T-helper 2 cell treated with Interferon-gamma antibody and Interleukin-4, amounts not matched to agents 5 μg/mL and 100 μg/mL, for 36 hours (primary cell): Measurements from ENCODE around the gene PDLIM5.
"Not testable (repeated sequence)": the region's sequence is repeated elsewhere in the genome, so short reads cannot be mapped to it uniquely, and the experiment has no call there.

ENCODE experiments used
- DNase-seq: peaks from one replicate; pipeline ENCODE4 v3.0.0; 2021; ENCODE audit warnings: low spot score
- H3K27ac Mint-ChIP-seq: one replicate; pipeline ENCODE4 v1.8.0; 2021; ENCODE audit warnings: mild to moderate bottlenecking, mixed read lengths
- H3K27me3 Mint-ChIP-seq: one replicate; pipeline ENCODE4 v1.8.0; 2021; ENCODE audit warnings: low read depth, mixed read lengths
- H3K36me3 Mint-ChIP-seq: one replicate; pipeline ENCODE4 v1.8.0; 2021; ENCODE audit warnings: low read depth, mixed read lengths
- H3K4me1 Mint-ChIP-seq: one replicate; pipeline ENCODE4 v1.8.0; 2021; ENCODE audit warnings: low read depth, mixed read lengths
- H3K4me3 Mint-ChIP-seq: one replicate; pipeline ENCODE4 v1.8.0; 2022; ENCODE audit warnings: mild to moderate bottlenecking, moderate library complexity, mixed read lengths
- H3K9me3 Mint-ChIP-seq: one replicate; pipeline ENCODE4 v1.8.0; 2021; ENCODE audit warnings: mixed read lengths

PDLIM5 gene

DNA sequence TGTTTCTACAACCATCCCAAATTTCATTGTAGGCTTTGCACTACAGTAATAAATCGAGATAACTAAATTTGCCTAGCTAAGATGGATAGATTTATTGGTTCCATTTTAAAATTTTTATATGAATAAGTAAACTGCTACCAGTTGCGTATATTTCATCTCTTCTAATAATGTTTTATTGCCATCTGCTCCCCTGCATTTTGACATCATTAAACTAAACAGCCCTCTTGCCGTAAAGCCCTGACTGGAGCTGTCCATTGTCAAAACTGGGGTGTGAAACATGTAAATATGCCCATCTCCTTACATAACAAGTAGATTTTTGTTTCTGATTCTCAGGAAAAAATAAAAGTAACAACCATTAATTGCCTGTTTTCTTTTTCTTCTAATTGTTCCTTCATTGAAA, 175.2 kb downstream of the PDLIM5 start:
- Mint-ChIP-seq H3K4me1 (no peaks in the 10 kb centered on the region), H3K4me3 (no peak overlapping the region), H3K27ac (no peak overlapping the region), H3K9me3 (no peaks in the 10 kb centered on the region), H3K27me3 (no peaks in the 10 kb centered on the region), H3K36me3 (no peaks in the 10 kb centered on the region)
- DNase-seq = no peak

DNA sequence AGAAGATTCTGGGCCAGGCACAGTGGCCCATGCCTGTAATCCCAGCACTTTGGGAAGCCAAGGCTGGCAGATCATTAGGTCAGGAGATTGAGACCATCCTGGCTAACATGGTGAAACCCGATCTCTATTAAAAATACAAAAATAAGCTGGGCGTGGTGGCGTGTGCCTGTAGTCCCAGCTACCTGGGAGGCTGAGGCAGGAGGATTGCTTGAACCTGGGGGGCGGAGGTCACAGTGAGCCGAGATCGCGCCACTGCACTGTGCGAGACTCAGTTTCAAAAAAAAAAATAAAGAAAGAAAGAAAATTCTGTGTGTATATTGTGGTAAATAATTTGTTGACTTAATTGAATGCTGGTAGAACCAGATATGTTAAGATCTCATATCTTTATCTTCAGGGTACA, 177.3 kb downstream of the PDLIM5 start:
- not testable (repeated sequence) for H3K27ac Mint-ChIP-seq, DNase-seq, H3K27me3 Mint-ChIP-seq, H3K4me3 Mint-ChIP-seq, H3K36me3 Mint-ChIP-seq, H3K4me1 Mint-ChIP-seq, H3K9me3 Mint-ChIP-seq

DNA sequence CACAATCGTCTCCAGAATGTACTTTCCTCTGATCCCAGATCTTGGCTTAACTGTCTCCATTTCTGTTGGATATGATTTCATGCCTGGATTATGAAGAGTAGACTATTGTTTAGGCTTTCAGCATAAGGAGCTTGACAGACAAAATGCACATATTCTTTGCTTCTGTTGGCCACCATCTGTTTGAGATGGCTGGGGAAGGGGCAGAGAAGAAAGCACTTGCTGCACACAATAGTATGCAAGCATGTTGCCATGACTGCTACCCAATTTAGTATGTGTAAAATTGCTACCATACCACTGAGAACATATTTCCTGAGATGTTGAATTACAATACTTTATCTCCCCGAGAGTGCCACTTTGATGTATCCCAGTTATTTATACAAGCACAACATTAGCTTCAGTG, 178.1 kb downstream of the PDLIM5 start:
- no peaks in the 10 kb centered on the region for H3K36me3 Mint-ChIP-seq
- H3K9me3 Mint-ChIP-seq = no peaks in the 10 kb centered on the region
- H3K4me3 Mint-ChIP-seq = no peak overlapping the region
- H3K4me1 Mint-ChIP-seq = no peaks in the 10 kb centered on the region
- H3K27me3 Mint-ChIP-seq = no peaks in the 10 kb centered on the region
- H3K27ac Mint-ChIP-seq = no peak overlapping the region
- no peak for DNase-seq

DNA sequence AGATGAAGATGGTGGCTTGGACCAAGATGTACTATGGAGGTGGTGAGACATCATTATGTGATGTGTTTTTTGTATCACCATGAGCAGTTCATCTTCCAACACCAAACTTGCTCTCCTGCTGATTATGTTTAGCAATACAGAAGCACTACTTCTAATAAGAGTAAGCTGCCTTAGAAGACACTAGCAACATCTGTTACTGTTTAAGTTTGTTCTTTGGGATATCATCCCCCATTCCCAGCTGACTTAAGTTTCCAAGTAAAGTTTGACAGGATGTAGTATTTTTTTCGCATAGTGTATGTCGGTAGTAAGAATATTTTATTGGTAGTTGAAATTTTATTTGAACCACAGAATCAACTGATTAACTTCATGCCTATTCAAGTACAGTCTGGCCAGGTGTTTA, 182.5 kb downstream of the PDLIM5 start:
- no peaks in the 10 kb centered on the region for H3K4me1 Mint-ChIP-seq
- H3K27ac Mint-ChIP-seq = no peak overlapping the region
- H3K4me3 Mint-ChIP-seq = no peak overlapping the region
- DNase-seq = no peak
- H3K27me3 Mint-ChIP-seq = no peaks in the 10 kb centered on the region
- no peaks in the 10 kb centered on the region for H3K36me3 Mint-ChIP-seq
- no peaks in the 10 kb centered on the region for H3K9me3 Mint-ChIP-seq

DNA sequence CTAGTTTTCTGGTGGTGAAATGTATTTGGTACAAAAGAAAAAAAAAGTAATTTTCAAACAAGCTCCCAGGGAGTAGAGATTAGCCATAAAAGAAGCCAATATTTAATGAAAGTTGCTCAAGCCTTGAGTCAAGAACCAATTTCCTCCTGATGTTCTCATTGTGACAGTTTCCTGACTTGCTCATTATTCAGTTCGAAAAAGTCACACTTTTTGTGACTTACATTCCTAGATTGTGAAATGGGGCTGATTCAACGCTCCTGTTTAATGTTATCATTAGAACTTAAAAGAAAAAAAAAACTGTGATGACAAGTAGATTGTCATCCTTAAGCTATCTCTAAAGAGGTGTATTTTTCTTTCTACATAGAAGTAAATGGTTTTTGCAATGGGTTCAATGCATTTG, 183.4 kb downstream of the PDLIM5 start:
- Mint-ChIP-seq H3K36me3 (no peaks in the 10 kb centered on the region), H3K9me3 (no peaks in the 10 kb centered on the region), H3K27me3 (no peaks in the 10 kb centered on the region), H3K4me3 (no peak overlapping the region), H3K4me1 (no peaks in the 10 kb centered on the region), H3K27ac (no peak overlapping the region)
- DNase-seq = no peak

DNA sequence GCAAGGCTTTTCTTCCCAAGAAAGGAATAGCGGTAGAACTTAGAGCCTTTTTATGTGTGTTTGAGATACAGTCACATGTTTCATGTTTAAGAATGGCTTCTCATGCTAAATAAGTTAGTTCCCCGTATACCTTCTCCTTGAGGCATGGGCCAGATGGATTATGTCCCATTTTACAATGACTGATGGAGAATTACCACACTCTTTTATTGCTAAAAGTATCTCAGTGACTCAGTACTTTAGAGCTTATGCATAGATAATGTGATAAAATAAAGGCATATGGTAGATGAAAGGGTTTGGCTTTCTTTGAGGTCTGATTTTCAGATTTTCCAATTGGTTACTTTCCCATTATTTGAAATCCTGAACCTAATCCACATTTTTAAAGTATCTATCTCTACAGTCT, 184.3 kb downstream of the PDLIM5 start:
- Mint-ChIP-seq H3K4me1 (no peaks in the 10 kb centered on the region), H3K9me3 (no peaks in the 10 kb centered on the region), H3K4me3 (no peak overlapping the region), H3K27ac (no peak overlapping the region), H3K36me3 (no peaks in the 10 kb centered on the region), H3K27me3 (no peaks in the 10 kb centered on the region)
- DNase-seq = no peak

DNA sequence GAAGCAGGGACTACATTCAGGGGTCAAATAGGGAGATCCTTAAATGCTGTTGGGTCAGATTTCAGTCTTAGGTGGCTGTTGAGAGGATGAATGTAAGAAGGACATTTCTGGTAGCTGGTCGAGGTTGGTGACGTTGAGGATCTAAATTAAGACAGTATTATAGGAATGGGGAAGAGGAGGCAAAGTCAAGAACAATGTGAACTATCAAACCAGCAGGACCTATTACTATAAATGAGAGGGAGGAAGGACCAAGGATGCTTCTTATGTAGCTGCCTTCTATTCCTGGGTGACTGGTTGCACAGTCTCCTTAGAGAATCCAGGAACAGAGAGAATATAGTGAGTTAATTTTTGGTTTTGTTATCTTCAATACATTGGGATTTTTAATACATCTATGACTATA, 187.6 kb downstream of the PDLIM5 start:
- Mint-ChIP-seq H3K4me1 (no peaks in the 10 kb centered on the region), H3K27ac (no peak overlapping the region), H3K4me3 (no peak overlapping the region), H3K9me3 (no peaks in the 10 kb centered on the region), H3K36me3 (no peaks in the 10 kb centered on the region), H3K27me3 (no peaks in the 10 kb centered on the region)
- no peak for DNase-seq

DNA sequence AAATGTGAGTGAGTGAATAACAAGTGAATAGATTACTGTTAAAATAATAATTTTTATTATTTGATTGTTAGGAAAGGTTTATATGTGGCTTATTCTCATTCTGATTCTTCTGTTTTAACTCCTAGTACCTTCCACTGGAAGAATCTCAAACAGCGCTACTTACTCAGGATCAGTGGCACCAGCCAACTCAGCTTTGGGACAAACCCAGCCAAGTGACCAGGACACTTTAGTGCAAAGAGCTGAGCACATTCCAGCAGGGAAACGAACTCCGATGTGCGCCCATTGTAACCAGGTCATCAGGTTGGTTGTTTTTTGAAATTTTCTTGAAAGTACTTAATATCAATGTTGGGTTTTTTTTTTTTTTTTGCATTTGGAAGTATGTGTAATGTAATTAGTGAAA, 188.4 kb downstream of the PDLIM5 start:
- Mint-ChIP-seq H3K27me3 (no peaks in the 10 kb centered on the region), H3K36me3 (no peaks in the 10 kb centered on the region), H3K4me1 (no peaks in the 10 kb centered on the region), H3K9me3 (no peaks in the 10 kb centered on the region), H3K4me3 (no peak overlapping the region), H3K27ac (no peak overlapping the region)
- DNase-seq = no peak

DNA sequence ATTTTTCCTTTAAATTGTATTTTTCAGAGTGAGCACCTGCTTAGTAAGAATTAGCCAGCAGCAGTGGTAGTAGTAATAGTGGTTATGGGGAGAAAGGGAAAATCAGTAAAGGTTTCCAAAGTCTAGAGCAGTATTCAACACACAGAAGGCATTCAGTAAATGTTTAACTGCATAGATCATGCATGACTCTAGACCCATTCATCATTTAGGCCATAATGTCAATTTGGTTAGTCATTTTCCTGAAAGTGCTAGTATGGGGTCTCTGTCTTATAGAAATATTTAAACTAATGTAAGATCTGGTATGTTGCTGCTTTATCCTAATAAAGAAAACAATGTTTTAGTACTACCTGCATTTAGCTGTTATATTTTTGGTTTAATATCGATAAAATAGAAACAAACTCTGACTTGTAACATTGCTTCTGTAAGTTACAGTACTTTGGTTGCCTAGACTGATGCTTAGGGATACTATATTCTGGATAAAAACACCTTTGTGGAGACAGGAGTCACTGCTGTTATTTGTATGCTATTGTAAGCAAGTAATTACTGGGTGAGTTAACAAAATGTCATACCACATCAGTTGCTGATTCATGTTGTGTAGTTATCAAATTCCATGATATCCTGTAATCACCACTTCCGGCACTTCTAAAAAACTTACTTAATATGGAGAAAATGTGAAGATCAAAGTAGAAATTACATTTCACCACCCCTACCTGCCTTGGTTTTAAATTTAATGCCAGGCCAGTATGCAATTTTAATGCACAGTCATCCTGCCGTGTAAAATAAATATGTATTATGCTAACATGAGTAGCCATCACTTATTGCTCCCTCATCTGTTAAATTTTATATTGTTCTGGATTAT, 190.2 kb downstream of the PDLIM5 start:
- Mint-ChIP-seq H3K9me3 (no peaks in the 10 kb centered on the region), H3K27me3 (no peaks in the 10 kb centered on the region), H3K4me3 (no peak overlapping the region), H3K27ac (no peak overlapping the region), H3K4me1 (no peaks in the 10 kb centered on the region), H3K36me3 (no peaks in the 10 kb centered on the region)
- no peak for DNase-seq

DNA sequence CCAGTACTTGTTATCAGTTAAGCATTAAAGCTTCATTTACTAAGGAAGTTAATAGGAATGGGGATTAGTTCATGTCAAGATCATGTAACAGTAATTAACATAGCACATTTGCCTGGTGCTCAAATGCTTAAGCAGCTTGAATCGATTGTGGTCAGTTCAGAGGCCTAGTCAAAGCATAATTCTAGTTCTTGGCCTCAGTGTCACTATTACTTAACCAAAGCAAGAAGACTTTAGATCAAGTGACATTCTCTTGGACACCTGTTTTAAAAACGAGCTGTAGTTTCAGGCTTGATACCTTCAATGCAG, 190.8 kb downstream of the PDLIM5 start:
- no peak for DNase-seq
- H3K9me3 Mint-ChIP-seq = no peaks in the 10 kb centered on the region
- H3K4me3 Mint-ChIP-seq = no peak overlapping the region
- no peak overlapping the region for H3K27ac Mint-ChIP-seq
- H3K27me3 Mint-ChIP-seq = no peaks in the 10 kb centered on the region
- no peaks in the 10 kb centered on the region for H3K36me3 Mint-ChIP-seq
- H3K4me1 Mint-ChIP-seq = peaks cover 1% of the 10 kb centered on the region

DNA sequence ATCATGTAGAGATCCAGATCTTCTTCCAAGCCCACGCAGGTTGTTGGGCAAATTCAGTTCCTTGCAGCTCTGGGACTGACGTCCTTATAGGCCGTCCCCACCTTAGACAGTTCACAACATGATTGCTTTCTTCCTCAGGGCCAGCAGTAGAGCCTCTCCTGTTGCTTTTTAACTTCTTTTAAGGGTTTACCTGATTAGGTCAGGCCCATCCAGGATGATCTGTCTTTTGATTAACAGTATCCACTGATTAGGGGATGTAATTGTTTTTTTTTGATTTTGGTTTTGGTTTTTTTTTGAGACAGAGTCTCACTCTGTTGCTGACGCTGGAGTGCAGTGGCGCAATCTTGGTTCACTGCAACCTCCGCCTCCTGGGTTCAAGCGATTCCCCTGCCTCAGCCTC, 197.0 kb downstream of the PDLIM5 start:
- no peaks in the 10 kb centered on the region for H3K9me3 Mint-ChIP-seq
- H3K27ac Mint-ChIP-seq = no peak overlapping the region
- no peak for DNase-seq
- H3K27me3 Mint-ChIP-seq = no peaks in the 10 kb centered on the region
- no peak overlapping the region for H3K4me3 Mint-ChIP-seq
- H3K36me3 Mint-ChIP-seq = no peaks in the 10 kb centered on the region
- H3K4me1 Mint-ChIP-seq = peaks cover 6% of the 10 kb centered on the region

DNA sequence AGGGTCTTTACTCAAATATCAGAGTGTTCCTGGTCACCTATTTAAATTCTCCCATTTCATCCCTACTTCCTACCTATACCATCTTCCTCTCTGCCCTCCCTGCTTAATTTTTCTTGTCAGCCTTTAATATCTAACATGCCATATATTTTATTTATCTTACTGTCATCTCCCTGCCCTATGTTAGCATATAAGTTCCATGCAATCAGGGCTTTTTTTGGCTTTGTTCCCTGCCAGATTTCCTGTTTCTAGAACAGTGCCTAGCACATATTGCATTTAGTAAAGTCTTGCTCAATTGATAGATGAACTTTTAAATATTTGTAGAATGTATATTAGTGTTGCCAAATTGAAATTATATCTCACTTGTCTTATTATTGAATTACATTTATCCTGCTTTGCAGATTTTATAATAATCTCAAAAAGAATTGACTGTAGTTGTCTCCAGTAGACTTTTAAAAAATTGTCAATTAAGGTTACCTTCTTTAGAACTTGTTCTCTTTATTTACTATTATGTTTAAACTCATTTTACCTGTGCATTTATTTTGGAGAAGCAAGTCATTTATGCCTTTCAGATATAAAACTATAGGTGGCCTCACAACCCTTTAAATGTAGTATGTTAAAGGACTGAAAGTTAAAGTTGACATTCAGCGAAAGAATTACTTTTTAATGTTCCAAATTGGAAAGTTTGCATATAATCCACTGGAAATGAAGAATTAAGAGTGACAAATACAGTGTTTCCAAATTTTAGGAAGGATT, 197.8 kb downstream of the PDLIM5 start:
- H3K36me3 Mint-ChIP-seq = no peaks in the 10 kb centered on the region
- H3K9me3 Mint-ChIP-seq = no peaks in the 10 kb centered on the region
- no peaks in the 10 kb centered on the region for H3K27me3 Mint-ChIP-seq
- no peak for DNase-seq
- peaks cover 6% of the 10 kb centered on the region for H3K4me1 Mint-ChIP-seq
- no peak overlapping the region for H3K27ac Mint-ChIP-seq
- H3K4me3 Mint-ChIP-seq = no peak overlapping the region

DNA sequence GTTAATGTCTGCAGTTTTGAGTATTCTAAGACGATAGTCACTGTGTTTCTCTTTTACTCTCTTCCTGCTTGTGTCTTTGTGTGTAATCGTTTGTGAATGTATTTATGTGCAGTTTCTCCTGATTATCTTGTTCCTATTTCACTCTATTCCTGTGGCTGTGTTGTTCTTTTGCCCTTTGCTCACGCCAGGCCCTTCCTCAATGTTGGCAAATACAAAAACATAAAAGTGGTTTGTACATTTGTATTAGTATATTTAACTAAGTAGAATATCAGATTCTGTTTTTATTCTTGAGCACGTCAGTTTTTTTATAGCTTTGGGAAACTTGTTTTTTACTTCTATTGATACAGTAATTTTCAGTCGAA, 198.4 kb downstream of the PDLIM5 start:
- no peak overlapping the region for H3K27ac Mint-ChIP-seq
- no peaks in the 10 kb centered on the region for H3K27me3 Mint-ChIP-seq
- H3K4me3 Mint-ChIP-seq = no peak overlapping the region
- DNase-seq = no peak
- H3K36me3 Mint-ChIP-seq = no peaks in the 10 kb centered on the region
- peaks cover 6% of the 10 kb centered on the region for H3K4me1 Mint-ChIP-seq
- no peaks in the 10 kb centered on the region for H3K9me3 Mint-ChIP-seq

DNA sequence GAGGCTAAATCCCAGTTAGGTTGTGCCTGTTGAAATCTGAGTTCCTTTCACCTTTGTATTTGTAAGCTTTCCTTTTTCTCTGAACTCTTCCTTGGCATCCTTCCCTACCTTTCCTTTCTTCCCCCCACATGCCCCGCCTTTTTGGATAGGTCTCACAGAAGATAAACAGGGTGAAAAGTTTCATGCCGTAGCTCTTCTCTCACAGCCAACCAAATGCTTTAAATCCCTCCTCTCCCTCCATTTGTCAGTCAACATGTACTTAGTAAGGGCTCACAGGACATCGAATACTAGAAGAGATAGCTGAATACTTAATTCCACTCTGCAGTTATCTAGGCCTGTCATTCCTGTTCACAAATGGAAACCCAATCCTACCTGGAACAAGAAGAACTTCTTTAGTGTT, 198.9 kb downstream of the PDLIM5 start:
- H3K27me3 Mint-ChIP-seq = no peaks in the 10 kb centered on the region
- H3K27ac Mint-ChIP-seq = no peak overlapping the region
- H3K9me3 Mint-ChIP-seq = no peaks in the 10 kb centered on the region
- peaks cover 6% of the 10 kb centered on the region for H3K4me1 Mint-ChIP-seq
- no peak overlapping the region for H3K4me3 Mint-ChIP-seq
- no peaks in the 10 kb centered on the region for H3K36me3 Mint-ChIP-seq
- DNase-seq = no peak
